Cerebellar cortex (tissue), 1 donor: ENCODE results near the gene PLRG1.
A peak's percentile ranks its signal among the peaks of the same experiment; 100 is the strongest.
"Not testable (repeated sequence)": the region's sequence is repeated elsewhere in the genome, so short reads cannot be mapped to it uniquely, and the experiment has no call there.

Experiments used
- DNase-seq: peaks from one replicate; pipeline ENCODE4 v3.0.0-alpha.2; 2015; ENCODE audit warnings: low spot score

Gene PLRG1

GRCh38 chr4:154549894-154550790 is at the start of gene PLRG1:
PLRG1 (minus strand) TSS chr4:154550400; CDS start chr4:154550308, 92 bp downstream.
- peak; percentile 96 for DNase-seq

- no peak for DNase-seq
These were observed 47.9 kb upstream of the PLRG1 start for GRCh38 chr4:154597798-154598774.

GRCh38 chr4:154597281-154597680 is 47.1 kb upstream of the PLRG1 start:
- DNase-seq, result not testable (repeated sequence)

- DNase-seq, result no peak
These were observed 45.6 kb upstream of the PLRG1 start for GRCh38 chr4:154595807-154596206.

- DNase-seq, result not testable (repeated sequence)
These were observed 44.1 kb upstream of the PLRG1 start for GRCh38 chr4:154594343-154594742.

- no peak for DNase-seq
These were observed 43.7 kb upstream of the PLRG1 start for GRCh38 chr4:154593868-154594267.

- DNase-seq, result no peak
These were observed 41.7 kb upstream of the PLRG1 start for GRCh38 chr4:154591890-154592289.

- DNase-seq, result no peak
These were observed 40.3 kb upstream of the PLRG1 start, which contains the start of gene FGA for GRCh38 chr4:154590329-154591006. FGA (minus strand) TSS chr4:154590742; CDS start chr4:154590687, 55 bp downstream.

GRCh38 chr4:154589296-154590197 is 39.3 kb upstream of the PLRG1 start:
- no peak for DNase-seq

- no peak for DNase-seq
These were observed 38.0 kb upstream of the PLRG1 start for GRCh38 chr4:154588198-154588597.

- DNase-seq, result no peak
These were observed 36.3 kb upstream of the PLRG1 start for GRCh38 chr4:154586296-154587033.

GRCh38 chr4:154585369-154586018 is 35.3 kb upstream of the PLRG1 start:
- DNase-seq, result no peak

- no peak for DNase-seq
These were observed 34.1 kb upstream of the PLRG1 start for GRCh38 chr4:154584259-154584658.

GRCh38 chr4:154583677-154584076 is 33.5 kb upstream of the PLRG1 start:
- DNase-seq, result no peak

- DNase-seq, result no peak
These were observed 33.0 kb upstream of the PLRG1 start for GRCh38 chr4:154583230-154583629.

GRCh38 chr4:154582723-154583122 is 32.5 kb upstream of the PLRG1 start:
- DNase-seq, result no peak

- no peak for DNase-seq
These were observed 29.7 kb upstream of the PLRG1 start for GRCh38 chr4:154579927-154580326.

- DNase-seq, result no peak
These were observed 28.7 kb upstream of the PLRG1 start for GRCh38 chr4:154578919-154579318.

GRCh38 chr4:154577324-154577723 is 27.1 kb upstream of the PLRG1 start:
- no peak for DNase-seq

- DNase-seq, result no peak
These were observed 24.1 kb upstream of the PLRG1 start for GRCh38 chr4:154574311-154574710.
